ENCODE measurements around the gene PRPSAP2. TPM values are rescaled to one million over a fixed set of nuclear protein-coding genes. Genes with fewer than 3 reads are reported as not detected.
"Not testable (repeated sequence)": the region's sequence is repeated elsewhere in the genome, so short reads cannot be mapped to it uniquely, and the experiment has no call there.

The PRPSAP2 gene
- total RNA-seq, 1 experiment from 2014 or later: 49.2 TPM

GRCh38 chr17:18937981-18938691 lies 80.2 kb downstream of the PRPSAP2 start:
- no peak for DNase-seq (ENCODE audit: low read depth)

GRCh38 chr17:18938692-18939023 lies 80.7 kb downstream of the PRPSAP2 start:
- DNase-seq (ENCODE audit: low read depth): no peak

- no peak for DNase-seq (ENCODE audit: low read depth)
Measured at GRCh38 chr17:18944646-18945045, 86.7 kb downstream of the PRPSAP2 start.

GRCh38 chr17:18946536-18946935 lies 88.6 kb downstream of the PRPSAP2 start:
- DNase-seq (ENCODE audit: low read depth): no peak

GRCh38 chr17:18947866-18948265 lies 89.9 kb downstream of the PRPSAP2 start:
- no peak for DNase-seq (ENCODE audit: low read depth)

- no peak for DNase-seq (ENCODE audit: low read depth)
Measured at GRCh38 chr17:18948476-18949006, 90.6 kb downstream of the PRPSAP2 start.

- no peak for DNase-seq (ENCODE audit: low read depth)
Measured at GRCh38 chr17:18949566-18949965, 91.6 kb downstream of the PRPSAP2 start.

GRCh38 chr17:18950346-18950745 lies 92.4 kb downstream of the PRPSAP2 start:
- no peak for DNase-seq (ENCODE audit: low read depth)

- no peak for DNase-seq (ENCODE audit: low read depth)
Measured at GRCh38 chr17:18950944-18951905, 93.3 kb downstream of the PRPSAP2 start.

GRCh38 chr17:18951941-18952842 lies 94.3 kb downstream of the PRPSAP2 start, which contains the start of gene SLC5A10:
TSS of gene SLC5A10 (plus strand) at chr17:18952165. CDS start at chr17:18952206, 41 bp downstream.
- DNase-seq (ENCODE audit: low read depth): no peak

- no peak for DNase-seq (ENCODE audit: low read depth)
Measured at GRCh38 chr17:18953231-18953728, 95.3 kb downstream of the PRPSAP2 start.

- no peak for DNase-seq (ENCODE audit: low read depth)
Measured at GRCh38 chr17:18954321-18954720, 96.4 kb downstream of the PRPSAP2 start.

- DNase-seq (ENCODE audit: low read depth): no peak
Measured at GRCh38 chr17:18955009-18955408, 97.1 kb downstream of the PRPSAP2 start.

GRCh38 chr17:18956021-18956420 lies 98.1 kb downstream of the PRPSAP2 start:
- not testable (repeated sequence) for DNase-seq (ENCODE audit: low read depth)

- DNase-seq (ENCODE audit: low read depth): no peak
Measured at GRCh38 chr17:18956581-18956980, 98.7 kb downstream of the PRPSAP2 start.

GRCh38 chr17:18957831-18958230 lies 99.9 kb downstream of the PRPSAP2 start:
- no peak for DNase-seq (ENCODE audit: low read depth)

GRCh38 chr17:18958611-18959010 lies 100.7 kb downstream of the PRPSAP2 start:
- no peak for DNase-seq (ENCODE audit: low read depth)

GRCh38 chr17:18959071-18959844 lies 101.3 kb downstream of the PRPSAP2 start:
- no peak for DNase-seq (ENCODE audit: low read depth)

- no peak for DNase-seq (ENCODE audit: low read depth)
Measured at GRCh38 chr17:18959845-18960240, 101.9 kb downstream of the PRPSAP2 start.

- DNase-seq (ENCODE audit: low read depth): no peak
Measured at GRCh38 chr17:18960241-18960665, 102.3 kb downstream of the PRPSAP2 start.
